CD4-positive, alpha-beta T cell treated with Interleukin-4 for 4 hours (primary cell): ENCODE data around the gene SHROOM2.
A peak's percentile ranks its signal among the peaks of the same experiment; 100 is the strongest.

Source experiments
- DNase-seq: peaks from one replicate; pipeline ENCODE4 v3.0.0-alpha.2; 2020

SHROOM2 gene

GRCh38 chrX:9903146-9903545, 116.9 kb downstream of the SHROOM2 start:
- no peak for DNase-seq

DNA sequence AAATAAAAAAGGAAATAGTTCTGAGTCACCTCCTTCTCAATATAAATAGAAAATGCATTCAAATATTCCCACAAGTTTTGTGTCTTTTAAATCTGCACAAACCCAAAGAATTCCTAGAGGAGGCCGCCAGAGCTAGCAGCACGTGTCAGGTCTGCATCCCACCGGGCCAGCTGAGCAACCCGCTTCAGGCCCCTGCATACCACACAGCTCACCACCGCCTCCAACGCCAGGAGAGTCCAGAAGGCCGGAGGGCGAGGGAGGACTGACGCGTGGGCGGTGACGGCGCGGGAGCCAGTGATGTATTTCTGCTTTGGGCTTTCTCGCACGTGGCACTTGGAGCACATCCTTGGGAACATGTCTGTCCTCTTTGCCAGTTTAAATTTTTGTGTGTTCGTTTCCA, 119.1 kb downstream of the SHROOM2 start:
- DNase-seq: no peak

DNA sequence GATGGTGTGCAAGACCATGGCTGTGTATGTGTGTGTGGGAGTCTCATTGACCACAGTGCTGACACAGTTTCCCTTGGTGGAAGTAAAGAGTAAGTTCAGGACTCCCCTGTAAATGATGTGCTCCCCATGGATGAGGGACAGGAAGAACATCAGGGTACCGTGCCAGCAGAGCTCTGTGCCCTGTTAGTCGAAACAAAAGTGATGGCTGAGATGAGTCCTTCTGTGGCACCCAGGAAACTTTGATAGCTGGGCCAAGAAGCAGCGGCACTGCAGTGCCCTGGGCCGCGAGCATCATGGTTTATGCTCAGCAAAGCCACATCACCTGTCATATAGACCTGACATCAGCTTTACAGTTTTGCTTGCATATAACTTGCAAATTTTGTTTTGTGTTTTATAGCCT, 119.5 kb downstream of the SHROOM2 start:
- DNase-seq: no peak

DNA sequence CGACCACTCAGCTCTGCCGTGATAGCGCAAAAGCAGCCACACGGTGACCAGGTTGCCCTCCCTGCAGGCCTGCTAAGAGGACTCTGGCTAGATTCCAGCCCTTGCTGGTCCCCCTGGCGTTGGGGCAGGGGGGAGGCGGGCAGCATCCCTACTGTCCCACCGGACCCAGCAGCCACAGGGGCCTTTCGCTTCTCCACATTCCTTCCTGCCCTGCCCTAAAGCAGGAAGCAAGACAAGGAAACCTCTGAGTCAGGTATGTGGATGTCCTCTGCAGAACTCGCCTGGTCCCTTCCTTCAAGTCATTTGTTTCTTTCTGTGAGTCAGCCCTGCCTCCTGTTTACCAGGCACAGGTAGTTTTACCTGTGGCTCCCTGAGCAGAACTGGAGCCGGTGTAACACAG, 120.7 kb downstream of the SHROOM2 start:
- DNase-seq: no peak

DNA sequence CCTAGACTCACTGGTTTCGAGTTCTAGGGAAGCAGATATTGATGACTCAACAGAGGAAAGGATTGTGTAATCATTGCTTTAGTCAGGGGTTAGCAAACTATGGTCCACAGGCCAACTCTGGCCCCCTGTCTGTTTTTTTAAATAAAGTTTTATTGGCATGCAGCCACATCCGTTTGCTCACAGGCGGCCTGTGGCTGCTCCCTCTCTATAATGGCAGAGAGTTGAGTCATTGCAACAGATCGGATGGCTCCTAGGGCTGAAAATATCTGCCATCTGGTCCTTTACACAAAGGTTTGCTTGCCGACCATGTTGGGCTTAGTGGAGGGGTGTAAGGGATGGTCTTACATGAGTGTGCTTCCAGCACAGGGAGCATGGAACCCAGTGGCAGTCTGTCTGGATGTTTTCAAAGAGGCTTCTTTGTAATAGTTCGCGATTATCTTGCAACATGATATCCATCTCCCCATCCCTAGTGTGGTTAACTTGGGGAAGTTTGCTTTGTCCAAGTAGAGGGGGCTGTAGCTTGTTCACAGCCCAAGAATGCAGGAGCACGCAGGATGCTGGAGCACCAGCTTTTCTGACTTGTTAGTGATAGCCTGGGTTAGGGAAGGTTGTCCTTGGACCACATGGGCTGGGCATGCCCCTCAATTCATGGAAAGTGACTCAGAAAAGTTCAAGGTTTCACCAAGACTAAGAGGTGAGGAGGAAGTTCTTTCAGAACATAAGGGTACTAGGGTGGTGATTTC, 121.6 kb downstream of the SHROOM2 start:
- no peak for DNase-seq

GRCh38 chrX:9909254-9909653, 123.0 kb downstream of the SHROOM2 start:
- DNase-seq: no peak

- DNase-seq: no peak
Observed at GRCh38 chrX:9911487-9911886, 125.3 kb downstream of the SHROOM2 start.

DNA sequence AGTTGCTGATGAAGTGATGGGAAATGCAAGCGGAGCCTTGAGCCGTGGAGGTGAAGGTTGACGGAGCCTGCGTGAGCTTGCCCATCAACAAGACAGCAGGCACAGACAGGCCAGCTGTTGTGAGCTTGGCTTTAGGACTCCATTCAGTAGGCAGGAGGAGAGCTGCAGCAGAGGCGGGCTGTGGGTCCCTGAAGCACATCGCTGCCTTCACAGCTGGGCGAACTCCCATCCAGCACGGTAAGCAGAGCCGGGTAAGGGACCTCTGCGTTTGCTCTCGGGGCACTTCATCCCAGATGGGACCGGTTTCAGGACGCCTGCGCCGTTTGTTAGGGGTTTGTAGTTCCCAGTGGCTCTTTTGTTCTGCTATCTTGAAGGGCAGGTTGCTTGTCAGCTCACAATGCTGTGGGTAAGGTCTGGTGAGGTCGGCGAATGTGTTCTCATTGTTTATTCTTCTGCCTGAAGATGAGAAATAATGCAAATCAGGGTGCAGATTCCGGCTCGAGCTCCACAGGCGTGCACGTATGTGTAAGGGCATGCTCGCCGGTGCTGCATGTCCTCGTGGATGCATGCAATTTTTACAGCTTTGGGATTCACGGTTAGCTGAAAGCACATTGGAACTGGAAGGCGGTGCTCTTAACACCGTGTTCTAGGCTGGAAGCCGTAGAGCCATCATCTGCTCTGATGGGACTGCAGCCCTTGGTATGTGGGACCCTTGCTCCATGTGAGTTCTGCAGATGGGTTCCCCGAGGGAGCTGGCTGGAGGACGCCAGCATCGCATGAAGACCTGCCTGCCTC, 126.3 kb downstream of the SHROOM2 start:
- no peak for DNase-seq

DNA sequence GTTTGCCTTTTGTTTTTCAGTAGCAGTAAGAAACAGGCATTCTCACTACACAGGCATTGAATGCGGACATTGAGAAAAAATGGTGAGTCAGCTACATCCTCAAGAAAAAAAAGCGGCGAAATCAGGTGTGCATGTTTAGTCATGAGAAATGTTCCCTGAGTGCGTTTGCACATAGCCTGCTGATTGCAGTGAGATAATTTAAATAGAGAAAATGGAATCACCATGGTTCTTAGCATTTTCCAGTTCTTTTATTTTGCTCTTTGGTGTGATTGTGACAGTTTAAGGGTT, 126.9 kb downstream of the SHROOM2 start:
- no peak for DNase-seq

DNA sequence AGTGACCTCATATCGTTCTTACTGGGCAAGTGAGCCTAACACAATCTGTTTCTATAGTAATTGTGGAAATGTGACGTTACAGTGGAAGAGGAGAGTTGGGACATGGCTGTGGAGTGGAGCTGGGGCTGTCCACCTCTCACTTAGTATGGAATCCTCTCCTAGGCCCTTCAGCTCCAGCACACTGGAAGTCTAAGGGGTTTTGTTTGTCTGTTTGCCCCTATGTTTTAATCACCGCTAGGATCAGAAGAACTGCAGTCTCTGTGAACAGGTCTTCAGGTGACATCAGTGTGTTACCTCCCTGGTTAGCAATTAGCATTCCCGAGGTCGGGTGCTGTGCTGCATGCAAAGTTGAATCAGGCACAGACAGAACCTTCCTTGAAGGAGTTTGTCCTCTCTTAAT, 131.6 kb downstream of the SHROOM2 start:
- DNase-seq: no peak

DNA sequence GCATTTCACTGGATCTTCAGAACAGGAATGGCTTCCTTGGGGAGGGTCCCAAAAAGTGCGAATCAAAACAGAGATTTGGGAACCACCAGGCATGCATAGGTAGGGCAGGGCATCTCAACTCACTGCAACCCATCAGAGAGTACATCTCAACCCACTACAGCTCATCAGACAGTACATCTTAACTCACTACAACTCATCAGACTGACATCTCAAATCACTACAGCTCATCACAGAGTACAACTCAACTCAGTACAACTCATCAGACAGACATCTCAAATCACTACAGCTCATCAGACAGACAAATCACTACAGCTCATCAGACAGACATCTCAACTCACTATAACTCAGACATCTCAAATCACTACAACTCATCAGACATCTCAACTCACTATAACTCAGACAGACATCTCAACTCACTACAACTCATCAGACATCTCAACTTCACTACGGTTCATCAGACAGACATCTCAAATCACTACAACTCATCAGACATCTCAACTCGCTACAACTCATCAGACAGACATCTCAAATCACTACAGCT, 133.5 kb downstream of the SHROOM2 start:
- no peak for DNase-seq

GRCh38 chrX:9921407-9921806, 135.2 kb downstream of the SHROOM2 start:
- DNase-seq: no peak

DNA sequence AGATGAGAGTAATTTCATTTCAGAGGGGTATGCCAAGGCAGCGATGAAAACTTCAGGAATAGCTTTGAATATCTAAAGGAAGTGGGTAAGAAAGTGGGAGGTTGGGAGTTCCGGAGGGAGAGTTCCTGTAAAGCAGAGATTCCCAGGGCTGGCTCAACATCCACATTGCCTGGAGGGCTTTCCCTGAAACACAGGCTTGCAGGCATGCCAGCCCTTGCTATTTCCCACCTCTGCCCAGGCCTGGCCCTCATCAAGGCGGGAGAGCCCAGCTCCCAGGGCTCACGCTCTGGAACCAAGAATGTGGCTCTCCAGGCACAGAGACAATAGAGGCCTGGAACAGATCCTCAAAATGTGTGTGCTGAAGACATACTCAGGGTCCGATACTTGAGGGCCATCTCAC, 137.1 kb downstream of the SHROOM2 start:
- DNase-seq: no peak

GRCh38 chrX:9926002-9926401, 139.8 kb downstream of the SHROOM2 start:
- DNase-seq: no peak

- DNase-seq: no peak
Observed at GRCh38 chrX:9927698-9928482, 141.7 kb downstream of the SHROOM2 start.

- no peak for DNase-seq
Observed at GRCh38 chrX:9935436-9935835, 149.2 kb downstream of the SHROOM2 start.

DNA sequence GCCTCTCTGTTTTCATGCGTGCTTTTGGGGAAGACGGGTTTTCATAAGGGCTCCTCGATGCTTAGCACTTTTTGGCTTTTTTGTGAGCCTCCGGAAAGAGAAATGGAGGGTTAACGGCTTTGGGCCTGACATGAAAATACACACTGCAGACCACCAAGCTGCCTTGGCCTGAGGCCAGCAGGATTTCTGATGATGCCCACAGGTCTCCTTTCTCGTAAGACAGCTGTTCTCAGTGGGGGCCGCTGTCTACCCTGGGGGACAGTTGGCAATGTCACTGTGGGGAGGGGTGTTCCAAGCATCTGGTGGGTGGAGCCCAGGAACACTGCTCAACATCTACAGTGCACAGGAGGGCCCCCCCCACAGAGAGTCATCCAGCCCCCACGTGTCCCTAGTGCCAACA, 151.5 kb downstream of the SHROOM2 start:
- no peak for DNase-seq

- DNase-seq: no peak
Observed at GRCh38 chrX:9938516-9938915, 152.3 kb downstream of the SHROOM2 start.

DNA sequence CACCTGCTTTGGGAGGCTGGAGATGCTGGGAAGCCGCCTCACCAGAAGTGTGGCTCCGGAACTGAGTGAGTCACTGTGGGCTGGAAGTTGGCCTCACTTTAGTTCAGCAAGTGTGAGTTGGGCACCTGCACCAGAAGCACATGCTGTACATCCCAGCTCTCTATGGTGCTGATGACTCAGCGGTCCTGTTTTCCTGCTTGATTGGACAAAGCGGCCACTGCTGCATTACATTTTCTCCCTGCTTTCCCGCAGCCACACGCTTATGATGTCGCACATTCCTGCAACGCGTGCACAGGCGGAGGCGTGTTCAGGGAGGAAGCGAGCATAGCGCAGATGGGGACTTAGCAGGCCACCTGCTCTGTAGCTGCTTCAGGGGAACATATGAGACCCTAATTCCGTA, 154.2 kb downstream of the SHROOM2 start:
- DNase-seq: no peak

GRCh38 chrX:9942086-9942485, 155.9 kb downstream of the SHROOM2 start:
- DNase-seq: peak; percentile 31

DNA sequence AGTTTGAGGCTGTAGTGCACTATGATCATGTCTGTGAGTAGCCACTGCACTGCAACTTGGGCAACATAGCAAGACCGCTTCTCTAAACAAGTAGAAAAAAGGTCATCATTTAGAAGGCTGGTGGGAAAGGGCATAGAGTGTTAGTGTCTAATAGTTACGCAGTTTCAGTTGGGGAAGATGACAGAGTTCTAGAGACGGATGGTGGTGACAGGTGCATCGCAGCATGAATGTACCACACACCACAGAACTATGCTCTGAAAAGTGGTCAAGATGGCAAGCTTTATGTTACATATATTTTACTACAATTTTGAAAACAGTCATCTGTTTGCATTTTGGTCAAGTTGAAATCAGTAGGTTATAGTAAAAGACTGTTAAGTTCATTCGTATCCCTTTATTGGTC, 157.2 kb downstream of the SHROOM2 start:
- DNase-seq: no peak

- no peak for DNase-seq
Observed at GRCh38 chrX:9947131-9947794, 161.0 kb downstream of the SHROOM2 start.

DNA sequence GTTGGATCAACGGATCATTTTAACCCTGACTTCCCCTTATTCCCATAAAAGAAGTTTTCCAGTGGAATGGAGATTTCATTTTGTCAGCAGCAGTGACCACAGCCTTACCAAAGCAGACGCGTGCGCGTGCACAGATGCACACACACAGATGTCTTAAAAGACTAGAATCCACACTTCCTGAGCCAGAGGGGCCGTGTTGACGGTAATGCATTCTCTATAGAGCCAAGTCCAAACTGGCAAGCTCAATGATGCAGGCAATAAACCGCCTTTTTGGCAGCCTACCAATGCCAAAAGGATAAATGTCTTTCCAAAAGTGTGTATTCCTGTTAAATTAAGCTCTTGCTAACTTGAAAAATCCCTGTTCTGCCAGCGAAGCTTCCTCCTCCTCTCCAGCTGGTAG, 162.2 kb downstream of the SHROOM2 start:
- DNase-seq: no peak
